ENCODE results near the gene FLG2.
"Not testable (repeated sequence)": the region's sequence is repeated elsewhere in the genome, so short reads cannot be mapped to it uniquely, and the experiment has no call there.

Gene FLG2

DNA sequence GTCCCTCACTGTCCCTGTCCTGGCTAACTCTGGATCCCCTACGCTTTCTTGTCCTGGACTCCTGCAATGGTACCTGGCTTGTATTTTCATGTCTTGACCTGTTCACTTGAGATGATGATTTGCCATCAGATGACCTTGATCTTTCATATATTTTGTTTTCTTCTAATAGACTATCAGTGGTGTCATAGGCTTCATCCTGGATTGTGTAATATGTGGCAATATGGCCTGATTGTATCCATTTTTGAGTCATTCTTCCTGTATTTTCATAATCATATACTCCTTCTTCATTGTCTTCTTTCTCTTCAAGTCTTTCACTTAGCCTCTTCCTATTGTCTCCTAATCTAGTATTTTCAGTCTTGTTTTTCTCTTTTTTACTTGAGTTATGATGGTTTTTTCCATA, 45.8 kb downstream of the FLG2 start:
- no peak overlapping the region for H3K4me3 ChIP-seq (ENCODE audit: low read length, poor library complexity, severe bottlenecking)
- H3K27me3 ChIP-seq (ENCODE audit: insufficient read depth, low read length, poor library complexity, severe bottlenecking): no peaks in the 10 kb centered on the region
- no peaks in the 10 kb centered on the region for H3F3A ChIP-seq (ENCODE audit: low read depth)
- no peak overlapping the region for H2AFZ ChIP-seq (ENCODE audit: low read length)
- H3K9me2 ChIP-seq (replicated peaks; ENCODE audit: low read depth, low read length): 0 out of 2 replicates have a peak, but pooled peaks cover 3% of the 10 kb centered on the region
- H3K9ac ChIP-seq (ENCODE audit: low read depth, low read length, poor library complexity, severe bottlenecking): no peak overlapping the region
- H3K4me1 ChIP-seq (ENCODE audit: insufficient read depth, low read length, poor library complexity, severe bottlenecking): no peaks in the 10 kb centered on the region
- TF ChIP-seq, protein P1, sequence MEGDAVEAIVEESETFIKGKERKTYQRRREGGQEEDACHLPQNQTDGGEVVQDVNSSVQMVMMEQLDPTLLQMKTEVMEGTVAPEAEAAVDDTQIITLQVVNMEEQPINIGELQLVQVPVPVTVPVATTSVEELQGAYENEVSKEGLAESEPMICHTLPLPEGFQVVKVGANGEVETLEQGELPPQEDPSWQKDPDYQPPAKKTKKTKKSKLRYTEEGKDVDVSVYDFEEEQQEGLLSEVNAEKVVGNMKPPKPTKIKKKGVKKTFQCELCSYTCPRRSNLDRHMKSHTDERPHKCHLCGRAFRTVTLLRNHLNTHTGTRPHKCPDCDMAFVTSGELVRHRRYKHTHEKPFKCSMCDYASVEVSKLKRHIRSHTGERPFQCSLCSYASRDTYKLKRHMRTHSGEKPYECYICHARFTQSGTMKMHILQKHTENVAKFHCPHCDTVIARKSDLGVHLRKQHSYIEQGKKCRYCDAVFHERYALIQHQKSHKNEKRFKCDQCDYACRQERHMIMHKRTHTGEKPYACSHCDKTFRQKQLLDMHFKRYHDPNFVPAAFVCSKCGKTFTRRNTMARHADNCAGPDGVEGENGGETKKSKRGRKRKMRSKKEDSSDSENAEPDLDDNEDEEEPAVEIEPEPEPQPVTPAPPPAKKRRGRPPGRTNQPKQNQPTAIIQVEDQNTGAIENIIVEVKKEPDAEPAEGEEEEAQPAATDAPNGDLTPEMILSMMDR (conservative IDR thresholded peaks at IDR 0.05; ENCODE audit: low read length): no peak
- TF ChIP-seq EZH2phosphoT487 (IDR thresholded peaks at IDR 0.05; ENCODE audit: borderline replicate concordance): no peak
- H3K36me3 ChIP-seq (ENCODE audit: insufficient read depth, low read length): no peaks in the 10 kb centered on the region
- H4K20me1 ChIP-seq (ENCODE audit: insufficient read depth, low read length, poor library complexity, severe bottlenecking): no peaks in the 10 kb centered on the region
- H3K9me3 ChIP-seq (ENCODE audit: insufficient read depth, low read depth, low read length): no peaks in the 10 kb centered on the region; the same call in 1 of the 2 replicates
- no peaks in the 10 kb centered on the region for H3K79me2 ChIP-seq (ENCODE audit: insufficient read depth, low read length)
- no peak overlapping the region for H3K4me2 ChIP-seq (ENCODE audit: low read depth, low read length, poor library complexity, severe bottlenecking)

DNA sequence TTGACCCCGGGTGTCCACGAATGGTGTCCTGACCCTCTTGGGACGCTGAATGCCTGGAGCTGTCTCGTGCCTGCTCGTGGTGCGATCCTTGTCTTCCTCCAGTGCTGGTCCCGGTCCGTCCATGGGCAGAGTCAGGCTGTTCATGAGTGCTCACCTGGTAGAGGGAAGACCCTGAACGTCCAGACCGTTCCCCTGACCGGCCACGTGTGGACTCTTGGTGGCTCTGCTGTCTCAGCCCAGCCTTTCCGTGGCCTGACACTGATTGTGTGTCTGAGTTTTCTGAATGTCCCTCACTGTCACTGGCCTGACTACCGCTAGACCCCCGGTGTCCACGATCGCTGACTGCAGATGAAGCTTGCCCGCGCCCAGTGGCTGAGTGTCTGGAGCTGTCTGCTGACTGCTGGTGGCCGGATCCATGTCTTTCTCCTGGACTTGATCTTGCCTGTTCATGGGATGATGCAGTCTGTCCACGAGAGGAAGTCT, 46.4 kb downstream of the FLG2 start:
- Histone ChIP-seq H3K79me2 (ENCODE audit: insufficient read depth, low read length) (no peaks in the 10 kb centered on the region), H3K9me2 (replicated peaks; ENCODE audit: low read depth, low read length) (0 out of 2 replicates have a peak, but pooled peaks cover 3% of the 10 kb centered on the region), H3K9me3 (ENCODE audit: insufficient read depth, low read depth, low read length) (no peaks in the 10 kb centered on the region; the same call in 1 of the 2 replicates), H3K27me3 (ENCODE audit: insufficient read depth, low read length, poor library complexity, severe bottlenecking) (no peaks in the 10 kb centered on the region), H3F3A (ENCODE audit: low read depth) (no peaks in the 10 kb centered on the region), H3K36me3 (ENCODE audit: insufficient read depth, low read length) (no peaks in the 10 kb centered on the region), H3K4me1 (ENCODE audit: insufficient read depth, low read length, poor library complexity, severe bottlenecking) (no peaks in the 10 kb centered on the region), H2AFZ (ENCODE audit: low read length) (no peak overlapping the region), H3K4me2 (ENCODE audit: low read depth, low read length, poor library complexity, severe bottlenecking) (no peak overlapping the region), H3K4me3 (ENCODE audit: low read length, poor library complexity, severe bottlenecking) (no peak overlapping the region), H4K20me1 (ENCODE audit: insufficient read depth, low read length, poor library complexity, severe bottlenecking) (no peaks in the 10 kb centered on the region), H3K9ac (ENCODE audit: low read depth, low read length, poor library complexity, severe bottlenecking) (no peak overlapping the region)
- no peak for TF ChIP-seq EZH2phosphoT487 (IDR thresholded peaks at IDR 0.05; ENCODE audit: borderline replicate concordance)
- TF ChIP-seq, protein P1 (conservative IDR thresholded peaks at IDR 0.05; ENCODE audit: low read length): no peak

DNA sequence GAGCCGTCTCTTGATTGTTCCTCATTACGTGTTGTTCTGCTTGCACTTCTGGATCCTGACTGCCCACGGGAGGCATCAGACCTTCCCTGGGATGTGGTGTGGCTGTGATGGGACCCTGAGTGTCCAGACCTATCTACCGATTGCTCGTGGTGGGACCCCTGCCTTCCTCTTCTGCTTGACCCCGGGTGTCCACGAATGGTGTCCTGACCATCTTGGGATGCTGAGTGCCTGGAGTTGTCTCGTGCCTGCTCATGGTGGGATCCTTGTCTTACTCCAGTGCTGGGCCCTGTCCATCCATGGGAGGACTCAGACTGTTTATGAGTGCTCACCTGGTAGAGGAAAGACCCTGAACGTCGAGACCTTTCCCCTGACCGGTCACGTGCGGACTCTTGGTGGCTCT, 47.6 kb downstream of the FLG2 start:
- H3K4me1 ChIP-seq (ENCODE audit: insufficient read depth, low read length, poor library complexity, severe bottlenecking); H3K9ac ChIP-seq (ENCODE audit: low read depth, low read length, poor library complexity, severe bottlenecking); H3K36me3 ChIP-seq (ENCODE audit: insufficient read depth, low read length); H3K79me2 ChIP-seq (ENCODE audit: insufficient read depth, low read length); H3K4me2 ChIP-seq (ENCODE audit: low read depth, low read length, poor library complexity, severe bottlenecking); H3K27me3 ChIP-seq (ENCODE audit: insufficient read depth, low read length, poor library complexity, severe bottlenecking); H3F3A ChIP-seq (ENCODE audit: low read depth); H3K9me3 ChIP-seq (ENCODE audit: insufficient read depth, low read depth, low read length); H4K20me1 ChIP-seq (ENCODE audit: insufficient read depth, low read length, poor library complexity, severe bottlenecking); H2AFZ ChIP-seq (ENCODE audit: low read length); H3K9me2 ChIP-seq (replicated peaks; ENCODE audit: low read depth, low read length); H3K4me3 ChIP-seq (ENCODE audit: low read length, poor library complexity, severe bottlenecking): not testable (repeated sequence)

DNA sequence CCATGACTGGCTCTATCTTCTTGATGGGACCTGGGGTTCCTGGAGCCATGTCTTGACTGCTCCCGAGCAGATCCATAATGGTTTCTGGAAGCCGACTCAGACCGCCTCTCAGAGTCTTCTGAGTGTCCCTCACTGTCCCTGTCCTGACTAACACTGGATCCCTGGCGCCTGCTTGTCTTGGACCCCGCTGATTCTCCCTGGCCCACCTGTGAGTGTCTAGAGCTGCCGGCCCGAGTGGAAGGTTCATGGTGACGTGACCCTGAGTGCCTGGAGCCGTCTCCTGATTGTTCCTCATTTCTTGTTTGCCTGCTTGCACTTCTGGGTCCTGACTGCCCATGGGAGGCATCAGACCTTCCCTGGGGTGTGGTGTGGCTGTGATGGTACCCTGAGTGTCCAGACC, 49.9 kb downstream of the FLG2 start:
- Histone ChIP-seq H3K27me3 (ENCODE audit: insufficient read depth, low read length, poor library complexity, severe bottlenecking) (no peaks in the 10 kb centered on the region), H3K9ac (ENCODE audit: low read depth, low read length, poor library complexity, severe bottlenecking) (no peak overlapping the region), H3K4me2 (ENCODE audit: low read depth, low read length, poor library complexity, severe bottlenecking) (no peak overlapping the region), H3K4me3 (ENCODE audit: low read length, poor library complexity, severe bottlenecking) (no peak overlapping the region), H4K20me1 (ENCODE audit: insufficient read depth, low read length, poor library complexity, severe bottlenecking) (no peaks in the 10 kb centered on the region), H2AFZ (ENCODE audit: low read length) (no peak overlapping the region), H3K4me1 (ENCODE audit: insufficient read depth, low read length, poor library complexity, severe bottlenecking) (no peaks in the 10 kb centered on the region), H3K9me2 (replicated peaks; ENCODE audit: low read depth, low read length) (no peaks in the 10 kb centered on the region), H3F3A (ENCODE audit: low read depth) (no peaks in the 10 kb centered on the region), H3K9me3 (ENCODE audit: insufficient read depth, low read depth, low read length) (no peaks in the 10 kb centered on the region; the same call in 1 of the 2 replicates), H3K36me3 (ENCODE audit: insufficient read depth, low read length) (no peaks in the 10 kb centered on the region), H3K79me2 (ENCODE audit: insufficient read depth, low read length) (no peaks in the 10 kb centered on the region)
- TF ChIP-seq, protein P1 (conservative IDR thresholded peaks at IDR 0.05; ENCODE audit: low read length): no peak
- TF ChIP-seq EZH2phosphoT487 (IDR thresholded peaks at IDR 0.05; ENCODE audit: borderline replicate concordance): no peak

DNA sequence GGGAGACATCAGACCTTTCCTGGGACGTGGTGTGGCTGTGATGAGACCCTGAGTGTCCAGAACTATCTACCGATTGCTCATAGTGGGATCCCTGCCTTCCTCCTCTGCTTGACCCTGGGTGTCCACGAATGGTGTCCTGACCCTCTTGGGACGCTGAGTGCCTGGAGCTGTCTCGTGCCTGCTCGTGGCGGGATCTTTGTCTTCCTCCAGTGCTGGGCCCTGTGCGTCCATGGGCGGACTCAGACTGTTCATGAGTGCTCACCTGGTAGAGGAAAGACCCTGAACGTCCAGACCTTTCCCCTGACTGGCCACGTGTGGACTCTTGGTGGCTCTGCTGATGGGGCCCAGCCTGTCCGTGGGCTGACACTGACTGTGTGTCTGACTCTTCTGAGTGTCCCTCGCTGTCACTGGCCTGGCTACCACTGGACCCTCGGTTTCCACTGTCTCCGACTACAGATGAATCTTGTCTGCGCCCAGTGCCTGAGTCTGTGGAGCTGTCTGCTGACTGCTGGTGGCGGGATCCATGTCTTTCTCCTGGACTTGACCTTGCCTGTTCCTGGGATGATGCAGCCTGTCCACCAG, 50.4 kb downstream of the FLG2 start:
- not testable (repeated sequence) for H3K4me2 ChIP-seq (ENCODE audit: low read depth, low read length, poor library complexity, severe bottlenecking); H3K4me1 ChIP-seq (ENCODE audit: insufficient read depth, low read length, poor library complexity, severe bottlenecking); H3K9me3 ChIP-seq (ENCODE audit: insufficient read depth, low read depth, low read length); H3F3A ChIP-seq (ENCODE audit: low read depth); H3K9me2 ChIP-seq (replicated peaks; ENCODE audit: low read depth, low read length); H3K36me3 ChIP-seq (ENCODE audit: insufficient read depth, low read length); H3K9ac ChIP-seq (ENCODE audit: low read depth, low read length, poor library complexity, severe bottlenecking); H3K79me2 ChIP-seq (ENCODE audit: insufficient read depth, low read length); H3K27me3 ChIP-seq (ENCODE audit: insufficient read depth, low read length, poor library complexity, severe bottlenecking); H2AFZ ChIP-seq (ENCODE audit: low read length); H4K20me1 ChIP-seq (ENCODE audit: insufficient read depth, low read length, poor library complexity, severe bottlenecking); H3K4me3 ChIP-seq (ENCODE audit: low read length, poor library complexity, severe bottlenecking)
